Peyer's patch (tissue), 4 donors: Measurements from ENCODE around the gene JUN.

Source experiments
- POLR2A ChIP-seq, 2 donors: fragments of 450-650 bp; IDR thresholded peaks; one replicate each; pipeline ENCODE4 v1.5.1; 2017; ENCODE audit warnings: antibody characterized with exemption in 2 of 2, mild to moderate bottlenecking in 2 of 2, moderate library complexity in 2 of 2
- TF ChIP-seq, protein P1 (sequence below), 6 experiments: fragments of 450-650 bp in 4 of 6; fragments of 200-600 bp in 2 of 6; sonication (generic) in 1 of 6; IDR thresholded peaks; one replicate each; pipeline ENCODE4 v1.5.1; 2017 to 2019; ENCODE audit warnings: antibody characterized with exemption in 6 of 6, mild to moderate bottlenecking in 3 of 6, moderate library complexity in 1 of 6

DNA sequence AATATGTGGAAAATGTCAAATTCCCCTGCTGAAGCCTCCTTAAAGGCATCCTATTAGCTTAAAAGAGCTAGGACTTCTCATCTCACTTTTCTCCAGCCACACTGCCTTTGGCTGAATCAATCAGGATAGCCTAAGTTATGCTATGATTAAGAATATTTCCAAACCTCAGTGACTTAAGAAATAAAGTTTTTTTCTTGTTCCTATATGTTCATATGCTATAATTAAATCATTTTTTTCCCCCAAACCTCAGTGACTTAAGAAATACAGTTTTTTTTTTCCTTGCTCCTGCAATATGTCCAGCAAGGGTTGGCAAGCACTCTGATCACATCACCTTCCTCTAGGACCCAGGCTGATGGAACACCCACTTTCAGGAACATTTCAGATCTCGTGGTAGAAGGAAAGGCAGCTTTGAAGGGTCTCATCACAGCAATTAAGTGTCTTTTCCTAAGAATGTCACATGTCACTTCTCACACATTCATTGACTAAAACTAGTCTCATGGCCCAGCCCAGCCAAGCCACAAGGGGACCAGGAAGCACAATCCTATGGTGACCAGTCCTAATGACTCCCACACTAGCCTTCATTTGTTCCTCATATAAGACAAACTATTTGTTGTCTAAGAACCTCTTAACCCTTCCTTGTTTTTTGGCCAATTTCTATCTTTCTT lies 6.3 kb upstream of the JUN start:
- TF ChIP-seq, protein P1, sequence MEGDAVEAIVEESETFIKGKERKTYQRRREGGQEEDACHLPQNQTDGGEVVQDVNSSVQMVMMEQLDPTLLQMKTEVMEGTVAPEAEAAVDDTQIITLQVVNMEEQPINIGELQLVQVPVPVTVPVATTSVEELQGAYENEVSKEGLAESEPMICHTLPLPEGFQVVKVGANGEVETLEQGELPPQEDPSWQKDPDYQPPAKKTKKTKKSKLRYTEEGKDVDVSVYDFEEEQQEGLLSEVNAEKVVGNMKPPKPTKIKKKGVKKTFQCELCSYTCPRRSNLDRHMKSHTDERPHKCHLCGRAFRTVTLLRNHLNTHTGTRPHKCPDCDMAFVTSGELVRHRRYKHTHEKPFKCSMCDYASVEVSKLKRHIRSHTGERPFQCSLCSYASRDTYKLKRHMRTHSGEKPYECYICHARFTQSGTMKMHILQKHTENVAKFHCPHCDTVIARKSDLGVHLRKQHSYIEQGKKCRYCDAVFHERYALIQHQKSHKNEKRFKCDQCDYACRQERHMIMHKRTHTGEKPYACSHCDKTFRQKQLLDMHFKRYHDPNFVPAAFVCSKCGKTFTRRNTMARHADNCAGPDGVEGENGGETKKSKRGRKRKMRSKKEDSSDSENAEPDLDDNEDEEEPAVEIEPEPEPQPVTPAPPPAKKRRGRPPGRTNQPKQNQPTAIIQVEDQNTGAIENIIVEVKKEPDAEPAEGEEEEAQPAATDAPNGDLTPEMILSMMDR (IDR thresholded peaks at IDR 0.05) = no peak
- no peak for TF ChIP-seq POLR2A (IDR thresholded peaks at IDR 0.05)
